ENCODE data around the gene AFAP1.

- TF ChIP-seq LEF1 (IDR thresholded peaks at IDR 0.05; ENCODE audit: borderline replicate concordance) (no peak), ZNF384 (IDR thresholded peaks at IDR 0.05) (no peak), BHLHE40 (IDR thresholded peaks at IDR 0.05; ENCODE audit: borderline replicate concordance) (no peak), SP1 (IDR thresholded peaks at IDR 0.05) (no peak), FOXM1 (IDR thresholded peaks at IDR 0.05; ENCODE audit: borderline replicate concordance) (no peak), ELF4 (IDR thresholded peaks at IDR 0.05) (no peak), PKNOX1 (IDR thresholded peaks at IDR 0.05) (no peak), FOXA1 (IDR thresholded peaks at IDR 0.05) (no peak), TARDBP (IDR thresholded peaks at IDR 0.05) (no peak)
Measured at GRCh38 chr4:7775396-7775795, 164.3 kb downstream of the AFAP1 start.
